KMS-11 (cell line): ENCODE data around the gene OXLD1.

Source experiments
- H2AFZ ChIP-seq: fragments of 200-600 bp; sonication (generic); 2 replicates; pipeline ENCODE4 v1.6.1; 2016; ENCODE audit warnings: antibody characterized with exemption, mixed run types, low read depth
- H3K27ac ChIP-seq: fragments of 200-600 bp; sonication (generic); 2 replicates; pipeline ENCODE4 v1.6.1; 2016; ENCODE audit warnings: mild to moderate bottlenecking, mixed run types
- H3K27me3 ChIP-seq: fragments of 200-600 bp; sonication (generic); 2 replicates; pipeline ENCODE4 v1.6.1; 2017; ENCODE audit warnings: mild to moderate bottlenecking, low read depth, mixed run types, moderate library complexity; ENCODE audit not compliant: insufficient read depth
- H3K36me3 ChIP-seq: fragments of 200-600 bp; sonication (generic); 2 replicates; pipeline ENCODE4 v1.6.1; 2017; ENCODE audit warnings: mild to moderate bottlenecking, mixed run types; ENCODE audit not compliant: insufficient read depth
- H3K4me1 ChIP-seq: fragments of 200-600 bp; sonication (generic); 2 replicates; pipeline ENCODE4 v1.6.1; 2016; ENCODE audit warnings: mild to moderate bottlenecking, low read depth, mixed run types; ENCODE audit not compliant: poor library complexity, severe bottlenecking
- H3K4me2 ChIP-seq: fragments of 200-600 bp; sonication (generic); 2 replicates; pipeline ENCODE4 v1.7.0; 2016; ENCODE audit warnings: mild to moderate bottlenecking, mixed run types
- H3K4me3 ChIP-seq: fragments of 200-600 bp; sonication (generic); IDR thresholded peaks from 2 replicates; pipeline ENCODE4 v1.6.1; 2017; ENCODE audit warnings: low read depth, low read length, mixed read lengths; ENCODE audit not compliant: insufficient read depth
- H3K79me2 ChIP-seq: fragments of 200-600 bp; sonication (generic); 2 replicates; pipeline ENCODE4 v1.6.1; 2016; ENCODE audit warnings: low read depth, mixed run types; ENCODE audit not compliant: insufficient read depth
- H3K9ac ChIP-seq: fragments of 200-600 bp; sonication (generic); 2 replicates; pipeline ENCODE4 v1.6.1; 2016; ENCODE audit warnings: mild to moderate bottlenecking, mixed run types
- H4K20me1 ChIP-seq: fragments of 200-600 bp; sonication (generic); 2 replicates; pipeline ENCODE4 v1.6.1; 2016; ENCODE audit warnings: mild to moderate bottlenecking, mixed run types; ENCODE audit not compliant: insufficient read depth
- CTCF ChIP-seq: fragments of 200-600 bp; sonication (generic); conservative IDR thresholded peaks from 2 replicates; pipeline ENCODE4 v1.6.1; 2017; ENCODE audit warnings: low read depth, mild to moderate bottlenecking, antibody characterized with exemption, low read length, moderate library complexity, mixed read lengths

The OXLD1 gene

GRCh38 chr17:81666342-81667191 is at the start of gene OXLD1, which contains the start of gene CCDC137:
OXLD1 (minus strand) TSS chr17:81666605; CDS start chr17:81666577, 28 bp downstream.
CCDC137 (plus strand) TSS chr17:81666737; CDS start chr17:81666767, 30 bp downstream.
- no peaks in the 10 kb centered on the region for H4K20me1 ChIP-seq
- peaks cover 5% of the 10 kb centered on the region; the same call in 1 of the 2 replicates for H3K36me3 ChIP-seq
- peak within 1 kb of the TSS; percentile 87 for H3K9ac ChIP-seq
- peaks cover 24% of the 10 kb centered on the region for H3K4me1 ChIP-seq
- no peaks in the 10 kb centered on the region for H3K27me3 ChIP-seq
- TF ChIP-seq CTCF = no peak
- peak within 1 kb of the TSS; percentile 61 for H2AFZ ChIP-seq
- peak within 1 kb of the TSS; percentile 97 for H3K4me2 ChIP-seq
- H3K27ac ChIP-seq = peak within 1 kb of the TSS; percentile 73
- peaks cover 42% of the 10 kb centered on the region for H3K79me2 ChIP-seq
- no peak within 1 kb of the TSS for H3K4me3 ChIP-seq

- Histone ChIP-seq H4K20me1 (no peaks in the 10 kb centered on the region), H3K4me3 (no peak overlapping the region), H3K79me2 (peaks cover 27% of the 10 kb centered on the region), H3K36me3 (peaks cover 7% of the 10 kb centered on the region; the same call in 1 of the 2 replicates), H3K4me2 (no peak overlapping the region), H3K27ac (no peak overlapping the region), H2AFZ (no peak overlapping the region), H3K4me1 (peaks cover 28% of the 10 kb centered on the region), H3K9ac (no peak overlapping the region), H3K27me3 (no peaks in the 10 kb centered on the region)
- no peak for TF ChIP-seq CTCF
Observed at GRCh38 chr17:81715107-81715871, 48.9 kb upstream of the OXLD1 start.

GRCh38 chr17:81714412-81715106 is 48.2 kb upstream of the OXLD1 start:
- TF ChIP-seq CTCF = no peak
- H3K4me2 ChIP-seq = no peak overlapping the region; the same call in 1 of the 2 replicates
- no peak overlapping the region for H3K27ac ChIP-seq
- H3K9ac ChIP-seq = no peak overlapping the region
- H3K4me1 ChIP-seq = peaks cover 32% of the 10 kb centered on the region
- H2AFZ ChIP-seq = no peak overlapping the region
- peaks cover 7% of the 10 kb centered on the region; the same call in 1 of the 2 replicates for H3K36me3 ChIP-seq
- H3K27me3 ChIP-seq = no peaks in the 10 kb centered on the region
- peaks cover 27% of the 10 kb centered on the region for H3K79me2 ChIP-seq
- no peaks in the 10 kb centered on the region for H4K20me1 ChIP-seq
- no peak overlapping the region for H3K4me3 ChIP-seq
